ENCODE measurements around the gene NT5M.
A peak's percentile ranks its signal among the peaks of the same experiment; 100 is the strongest.
"Not testable (repeated sequence)": the region's sequence is repeated elsewhere in the genome, so short reads cannot be mapped to it uniquely, and the experiment has no call there.

The NT5M gene

DNA sequence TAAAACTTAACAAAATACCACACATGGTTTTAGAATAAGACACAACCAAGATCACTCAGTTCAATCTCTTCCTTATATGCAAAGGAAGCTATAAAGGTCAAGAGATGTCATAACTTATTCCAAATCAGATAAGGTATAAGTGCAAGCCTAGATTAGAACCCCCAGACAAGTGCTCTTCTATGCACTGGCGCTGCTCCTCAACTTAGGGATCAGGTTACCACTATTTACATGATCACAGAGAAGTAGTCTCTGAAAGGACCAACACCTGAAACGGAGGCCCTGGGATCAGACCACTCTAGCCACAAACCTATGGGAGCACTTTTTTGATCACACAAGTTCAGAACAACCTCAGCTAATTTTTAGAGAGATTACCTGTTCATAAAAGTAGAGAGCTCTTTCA, 38.7 kb upstream of the NT5M start:
- TF ChIP-seq, protein P1, sequence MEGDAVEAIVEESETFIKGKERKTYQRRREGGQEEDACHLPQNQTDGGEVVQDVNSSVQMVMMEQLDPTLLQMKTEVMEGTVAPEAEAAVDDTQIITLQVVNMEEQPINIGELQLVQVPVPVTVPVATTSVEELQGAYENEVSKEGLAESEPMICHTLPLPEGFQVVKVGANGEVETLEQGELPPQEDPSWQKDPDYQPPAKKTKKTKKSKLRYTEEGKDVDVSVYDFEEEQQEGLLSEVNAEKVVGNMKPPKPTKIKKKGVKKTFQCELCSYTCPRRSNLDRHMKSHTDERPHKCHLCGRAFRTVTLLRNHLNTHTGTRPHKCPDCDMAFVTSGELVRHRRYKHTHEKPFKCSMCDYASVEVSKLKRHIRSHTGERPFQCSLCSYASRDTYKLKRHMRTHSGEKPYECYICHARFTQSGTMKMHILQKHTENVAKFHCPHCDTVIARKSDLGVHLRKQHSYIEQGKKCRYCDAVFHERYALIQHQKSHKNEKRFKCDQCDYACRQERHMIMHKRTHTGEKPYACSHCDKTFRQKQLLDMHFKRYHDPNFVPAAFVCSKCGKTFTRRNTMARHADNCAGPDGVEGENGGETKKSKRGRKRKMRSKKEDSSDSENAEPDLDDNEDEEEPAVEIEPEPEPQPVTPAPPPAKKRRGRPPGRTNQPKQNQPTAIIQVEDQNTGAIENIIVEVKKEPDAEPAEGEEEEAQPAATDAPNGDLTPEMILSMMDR (conservative IDR thresholded peaks at IDR 0.05; ENCODE audit: low read depth): no peak
- no peak for DNase-seq (ENCODE audit: low spot score)
- CTCF ChIA-PET: interaction anchor here (0.7 kb wide), 1 partner anchor 9 kb away, joined by 4 read pairs; no protein-coding TSS in a partner anchor
- H3K27ac ChIP-seq: no peak overlapping the region
- POLR2A ChIA-PET (ENCODE audit: low non-redundant PET): no interaction called here

DNA sequence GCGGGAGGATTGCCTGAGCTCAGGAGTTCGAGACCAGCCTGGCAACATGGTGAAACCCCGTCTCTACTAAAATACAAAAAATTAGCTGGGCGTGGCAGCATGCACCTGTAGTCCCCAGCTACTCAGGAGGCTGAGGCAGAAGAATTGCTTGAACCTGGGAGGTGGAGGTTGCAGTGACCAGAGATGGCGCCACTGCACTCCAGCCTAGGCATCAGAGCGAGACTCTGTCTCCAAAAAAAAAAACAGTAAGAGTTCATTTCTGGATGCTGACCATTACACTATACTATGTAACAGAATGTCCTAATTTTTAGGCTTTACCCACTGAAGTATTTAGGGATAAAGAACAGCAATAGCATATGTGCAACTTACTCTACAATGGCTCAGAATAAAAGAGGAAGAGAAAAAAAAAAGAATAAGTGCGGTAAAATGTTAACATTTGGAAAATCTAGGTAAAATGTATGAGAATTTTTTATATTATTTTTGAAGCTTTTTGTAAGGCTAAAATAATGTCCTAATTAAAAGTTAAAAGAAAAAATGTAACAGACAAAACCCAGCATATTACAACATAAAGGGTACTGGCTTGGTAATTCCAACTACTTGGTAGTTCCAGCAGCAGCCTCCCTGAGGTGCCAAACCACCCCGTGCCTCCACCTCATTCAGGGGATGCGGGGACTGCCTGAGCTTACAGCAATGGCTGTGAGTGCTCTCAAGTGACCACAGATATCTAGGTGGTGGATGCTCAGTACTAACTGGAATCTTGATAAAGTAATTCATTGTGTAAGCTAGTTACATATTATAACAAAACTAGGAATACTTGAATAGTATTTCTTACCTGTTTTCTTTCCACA, 33.0 kb upstream of the NT5M start:
- ChIA-PET CTCF (interaction anchor here (0.5 to 0.7 kb wide), 8 partner anchors 11 to 1092 kb away, joined by 3 to 6 read pairs (median 4); partner anchors contain the start of gene COPS3), POLR2A (ENCODE audit: low non-redundant PET) (interaction anchor here (0.7 kb wide), 1 partner anchor 11 kb away, joined by 3 read pairs; no protein-coding TSS in a partner anchor)
- no peak overlapping the region for H3K27ac ChIP-seq
- TF ChIP-seq, protein P1 (conservative IDR thresholded peaks at IDR 0.05; ENCODE audit: low read depth): peak; percentile 29; the same call in 1 of the 2 replicates
- no peak for DNase-seq (ENCODE audit: low spot score)

DNA sequence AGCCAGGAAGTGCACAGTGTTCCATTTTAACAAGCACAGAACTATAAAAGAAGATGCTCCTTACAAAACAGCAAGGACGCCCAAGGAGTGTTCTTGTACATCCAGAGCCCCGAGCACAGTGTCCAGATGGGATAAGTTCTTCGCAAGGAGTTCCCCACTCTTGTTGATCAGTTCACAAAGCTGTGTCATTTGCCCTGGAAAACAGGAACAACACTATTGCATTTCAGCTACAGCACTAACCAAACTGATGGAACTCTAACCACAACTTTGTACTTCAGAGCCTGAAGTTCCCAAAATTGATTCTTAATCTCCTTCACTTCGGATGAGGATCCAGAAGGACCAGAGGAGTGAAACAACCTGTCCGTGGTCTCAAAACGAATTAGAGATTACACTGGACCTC, 27.2 kb upstream of the NT5M start:
- ChIA-PET CTCF (no interaction called here), POLR2A (ENCODE audit: low non-redundant PET) (no interaction called here)
- H3K27ac ChIP-seq: no peak overlapping the region
- TF ChIP-seq, protein P1 (conservative IDR thresholded peaks at IDR 0.05; ENCODE audit: low read depth): no peak
- no peak for DNase-seq (ENCODE audit: low spot score)

DNA sequence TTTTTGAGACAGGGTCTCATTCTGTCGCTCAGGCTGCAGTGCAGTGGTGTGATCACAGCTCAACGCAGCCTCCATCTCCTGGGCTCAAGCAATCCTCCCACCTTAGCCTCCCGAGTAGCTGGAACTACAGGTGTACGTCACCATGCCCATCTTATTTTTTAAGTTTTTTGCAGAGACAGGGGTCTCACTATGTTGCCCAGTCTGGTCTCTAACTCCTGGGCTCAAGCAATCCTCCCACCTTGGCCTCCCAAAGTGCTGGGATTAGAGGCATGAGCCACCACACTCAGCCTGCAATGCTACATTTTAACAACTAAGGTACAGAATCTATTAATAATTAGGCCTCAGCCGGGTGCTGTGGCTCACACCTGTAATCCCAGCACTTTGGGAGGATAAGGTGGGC, 25.7 kb upstream of the NT5M start:
- DNase-seq (ENCODE audit: low spot score); POLR2A ChIA-PET (ENCODE audit: low non-redundant PET); H3K27ac ChIP-seq; CTCF ChIA-PET: not testable (repeated sequence)

DNA sequence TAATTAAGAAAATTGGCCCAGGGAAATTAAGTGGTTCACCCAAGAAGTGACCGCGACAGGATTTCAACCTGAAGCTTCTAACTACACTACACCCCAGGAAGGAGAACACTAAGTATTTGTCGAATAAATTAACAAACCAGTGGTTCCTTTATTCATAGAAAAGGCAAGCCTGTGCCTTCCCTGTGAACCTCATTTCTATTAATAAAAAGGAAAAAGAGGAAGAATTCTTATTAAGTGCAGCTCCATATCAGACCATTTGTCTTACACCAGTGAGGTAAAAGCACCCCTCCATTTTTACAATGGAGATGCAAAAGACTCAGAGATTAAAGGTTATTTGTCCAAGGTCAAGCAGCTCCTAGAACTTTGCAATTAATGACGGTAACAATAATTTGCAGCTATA, 23.9 kb upstream of the NT5M start:
- POLR2A ChIA-PET (ENCODE audit: low non-redundant PET): interaction anchor here (0.7 kb wide), 1 partner anchor 23 kb away, joined by 5 read pairs; no protein-coding TSS in a partner anchor
- CTCF ChIA-PET: interaction anchor here (0.6 to 0.7 kb wide), 2 partner anchors 37 to 56 kb away, joined by 5 to 8 read pairs; no protein-coding TSS in a partner anchor

DNA sequence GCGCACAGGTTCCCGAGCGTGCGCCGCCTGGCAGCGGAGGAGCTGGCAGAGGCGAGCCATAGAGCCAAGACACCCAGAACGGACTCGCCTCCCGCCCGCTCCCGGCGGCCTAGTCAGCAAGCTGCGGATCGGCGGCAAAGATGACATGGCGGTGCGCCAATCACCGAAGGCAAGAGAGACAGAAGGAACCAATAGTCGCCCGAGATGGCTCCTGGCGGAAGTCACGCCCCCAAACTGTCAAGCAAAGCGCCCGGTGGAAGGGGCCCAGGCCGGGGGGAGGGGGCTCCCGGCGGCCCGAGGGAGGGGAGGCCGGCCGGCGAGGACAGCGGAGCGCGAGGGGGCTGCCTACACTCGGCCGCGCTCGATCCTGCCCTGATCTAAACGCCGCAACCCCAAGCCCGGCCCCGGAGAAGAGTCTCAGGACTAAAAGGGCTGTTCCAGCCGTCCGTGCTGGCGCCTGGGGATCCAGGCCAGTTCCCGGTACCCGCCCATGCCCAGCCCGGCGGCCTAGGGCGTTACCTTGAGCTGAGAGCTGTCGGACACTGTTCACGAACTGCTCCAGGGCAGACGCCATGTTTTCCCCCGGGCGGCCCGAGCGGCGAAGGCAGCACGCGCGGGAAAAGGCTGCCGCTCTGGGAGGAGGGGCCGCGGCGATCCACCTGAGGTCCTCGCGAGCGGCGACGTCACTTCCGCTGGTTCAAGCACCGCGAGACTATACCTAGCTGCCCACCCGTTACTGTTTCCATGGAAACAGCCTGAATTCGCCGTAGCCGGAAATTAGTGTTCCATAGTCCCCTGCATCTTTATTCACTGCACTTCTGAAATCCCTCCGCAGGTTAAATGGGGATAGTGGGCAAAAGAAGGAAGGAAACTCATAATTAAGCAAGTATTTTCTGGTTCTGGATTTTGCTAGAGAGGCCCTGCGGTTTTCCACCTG, 22.3 kb upstream of the NT5M start, which contains the start of gene COPS3:
Gene COPS3, minus strand, starts transcription at position 634 of the 937 bp plus-strand sequence. Its CDS starts 60 bp downstream, at position 574.
- TF ChIP-seq, protein P1 (conservative IDR thresholded peaks at IDR 0.05; ENCODE audit: low read depth): no peak
- ChIA-PET CTCF (interaction anchor here (0.6 to 0.9 kb wide), 4 partner anchors 11 to 1056 kb away, joined by 3 to 5 read pairs (median 4); no protein-coding TSS in a partner anchor), POLR2A (ENCODE audit: low non-redundant PET) (interaction anchor here (0.6 to 0.7 kb wide), 3 partner anchors 9 to 12 kb away, joined by 3 to 4 read pairs (median 3); no protein-coding TSS in a partner anchor)
- H3K27ac ChIP-seq: peak within 1 kb of the TSS; percentile 90
- DNase-seq (ENCODE audit: low spot score): peak; percentile 99

More for the DNA sequence above, 23.9 kb upstream of the NT5M start:
- TF ChIP-seq, protein P1 (conservative IDR thresholded peaks at IDR 0.05; ENCODE audit: low read depth): no peak
- no peak for DNase-seq (ENCODE audit: low spot score)
- H3K27ac ChIP-seq: no peak overlapping the region

Measured in RWPE1 (cell line).